Thyroid gland (tissue), 4 donors: ENCODE results near the gene C11orf91.

ENCODE experiments used
- CTCF ChIP-seq, 6 experiments: fragments of 200-600 bp in 3 of 6; fragments of 450-650 bp in 3 of 6; sonication (generic) in 3 of 6; IDR thresholded peaks; one replicate each; pipeline ENCODE4 v1.5.1; 2016 to 2019; ENCODE audit warnings: antibody characterized with exemption in 6 of 6, mild to moderate bottlenecking in 2 of 6, inconsistent platforms in 1 of 6, moderate library complexity in 1 of 6
- POLR2A ChIP-seq, 2 donors: fragments of 450-650 bp; IDR thresholded peaks; one replicate each; pipeline ENCODE4 v1.6.1; 2017; ENCODE audit warnings: antibody characterized with exemption in 2 of 2, mild to moderate bottlenecking in 2 of 2, moderate library complexity in 1 of 2

- TF ChIP-seq CTCF (IDR thresholded peaks at IDR 0.05) (no peak), POLR2A (IDR thresholded peaks at IDR 0.05) (no peak)
These were observed 30.1 kb upstream of the C11orf91 start for GRCh38 chr11:33730716-33731115.
